H1 (cell line): Measurements from ENCODE around the gene TBC1D22A. TPM values are rescaled to one million over a fixed set of nuclear protein-coding genes. Genes with fewer than 3 reads are reported as not detected.

Experiments used
- CTCF ChIA-PET: fragments of 300-600 bp; sonication (Branson Sonifier 250); formaldehyde crosslinking; loops from one replicate; lab custom pipeline; 2021; ENCODE audit not compliant: partially characterized antibody; lab: Charles Lee
- POLR2A ChIA-PET: fragments of 300-600 bp; sonication (Branson Sonifier 250); formaldehyde crosslinking; loops from one replicate; lab custom pipeline; 2021; ENCODE audit warnings: inconsistent platforms; ENCODE audit not compliant: partially characterized antibody; lab: Charles Lee
- DNase-seq, 2 experiments: peaks; one replicate each; pipeline versions ENCODE4 v3.0.0 to v3.0.0-alpha.2; 2010 to 2022; ENCODE audit warnings: low spot score in 2 of 2, low read depth in 1 of 2, mixed read lengths in 1 of 2
- FAIRE-seq: peaks from 2 replicates; lab custom pipeline; 2011; peaks lifted over from hg19 to GRCh38; lab: Jason Lieb, UNC
- H2AFZ ChIP-seq: 2 replicates; pipeline ENCODE4 v1.8.1; 2012; ENCODE audit warnings: low read length, inconsistent platforms
- H2AK5ac ChIP-seq: 2 replicates; pipeline ENCODE4 v1.6.1; 2013; ENCODE audit warnings: low read depth, low read length
- H2BK120ac ChIP-seq: replicated peaks from 2 replicates; pipeline ENCODE3; 2013; ENCODE audit warnings: low read depth, low read length, inconsistent platforms
- H2BK12ac ChIP-seq: 2 replicates; pipeline ENCODE4 v1.6.1; 2013; ENCODE audit warnings: low read depth, low read length
- H2BK15ac ChIP-seq: 2 replicates; pipeline ENCODE4 v1.6.1; 2013; ENCODE audit warnings: low read length
- H2BK20ac ChIP-seq: 2 replicates; pipeline ENCODE4 v1.6.1; 2013; ENCODE audit warnings: low read length
- H2BK5ac ChIP-seq: 2 replicates; pipeline ENCODE4 v1.6.1; 2013; ENCODE audit warnings: low read depth, low read length
- H3K14ac ChIP-seq: 2 replicates; pipeline ENCODE4 v1.6.1; 2013; ENCODE audit warnings: inconsistent platforms; ENCODE audit not compliant: insufficient read length
- H3K18ac ChIP-seq: 2 replicates; pipeline ENCODE4 v1.6.1; 2013; ENCODE audit warnings: low read length; ENCODE audit errors: extremely low read depth
- H3K23ac ChIP-seq: 2 replicates; pipeline ENCODE4 v1.6.1; 2013; ENCODE audit warnings: inconsistent platforms; ENCODE audit not compliant: insufficient read length
- H3K23me2 ChIP-seq: 2 replicates; pipeline ENCODE4 v1.6.1; 2013; ENCODE audit warnings: low read depth, low read length
- H3K27ac ChIP-seq: 2 replicates; pipeline ENCODE4 v1.6.1; 2011; ENCODE audit warnings: low read depth, low read length, inconsistent platforms
- H3K27me3 ChIP-seq, 4 experiments: replicated peaks in 1 of 4; 1 replicate in 1 of 4; 2 replicates in 3 of 4; pipeline versions ENCODE4 v1.6.1 to v1.8.1; 2011 to 2013; ENCODE audit warnings: low read length in 3 of 4, mild to moderate bottlenecking in 3 of 4, inconsistent platforms in 2 of 4, mixed read lengths in 2 of 4, moderate library complexity in 1 of 4; ENCODE audit not compliant: control insufficient read depth in 3 of 4, insufficient read depth in 3 of 4; ENCODE audit errors: extremely low read depth in 1 of 4
- H3K36me3 ChIP-seq, 4 experiments: 2 replicates each; pipeline versions ENCODE4 v1.6.1 to v1.8.1; 2011 to 2013; ENCODE audit warnings: mild to moderate bottlenecking in 4 of 4, low read length in 3 of 4, moderate library complexity in 2 of 4, control low read depth in 1 of 4, inconsistent platforms in 1 of 4; ENCODE audit not compliant: insufficient read depth in 4 of 4, control insufficient read depth in 2 of 4
- H3K4ac ChIP-seq: replicated peaks from 2 replicates; pipeline ENCODE3; 2013; ENCODE audit warnings: low read length, low read depth, mixed read lengths, inconsistent platforms; ENCODE audit not compliant: insufficient read length
- H3K4me1 ChIP-seq, 4 experiments: replicated peaks in 1 of 4; 1 replicate in 1 of 4; 2 replicates in 3 of 4; pipeline versions ENCODE4 v1.6.1 to v1.8.1; 2011 to 2013; ENCODE audit warnings: low read length in 3 of 4, inconsistent platforms in 2 of 4, mixed read lengths in 1 of 4; ENCODE audit not compliant: insufficient read depth in 4 of 4, control insufficient read depth in 3 of 4
- H3K4me2 ChIP-seq, 2 experiments: 2 replicates each; pipeline versions ENCODE4 v1.6.1 to v1.8.1; 2011 to 2013; ENCODE audit warnings: low read depth in 2 of 2, low read length in 2 of 2, control low read depth in 1 of 2, inconsistent platforms in 1 of 2, mild to moderate bottlenecking in 1 of 2; ENCODE audit not compliant: insufficient read depth in 1 of 2
- H3K4me3 ChIP-seq, 4 experiments: fragments of 200-600, 300-600 bp in 1 of 4; sonication (generic), shearing (Covaris generic), sonication (Bioruptor Twin) in 1 of 4; 2 replicates each; pipeline versions ENCODE4 v1.5.1 to v1.8.1; 2011 to 2016; ENCODE audit warnings: low read length in 4 of 4, low read depth in 3 of 4, control low read depth in 2 of 4, inconsistent platforms in 2 of 4, mild to moderate bottlenecking in 2 of 4, mixed read lengths in 1 of 4, moderate library complexity in 1 of 4; ENCODE audit not compliant: insufficient read depth in 2 of 4; ENCODE audit errors: extremely low read depth in 1 of 4
- H3K56ac ChIP-seq: replicated peaks from 2 replicates; pipeline ENCODE3; 2013; ENCODE audit warnings: low read depth, mild to moderate bottlenecking, mixed read lengths, low read length, inconsistent platforms; ENCODE audit not compliant: insufficient read length
- H3K79me1 ChIP-seq: 2 replicates; pipeline ENCODE4 v1.6.1; 2013; ENCODE audit warnings: low read depth, low read length, control low read depth
- H3K79me2 ChIP-seq, 2 experiments: 2 replicates each; pipeline versions ENCODE4 v1.6.1 to v1.8.1; 2012 to 2013; ENCODE audit warnings: low read length in 2 of 2, mild to moderate bottlenecking in 2 of 2, inconsistent platforms in 1 of 2; ENCODE audit not compliant: insufficient read depth in 2 of 2, control insufficient read depth in 1 of 2
- H3K9ac ChIP-seq, 4 experiments: replicated peaks in 1 of 4; 1 replicate in 1 of 4; 2 replicates in 3 of 4; pipeline versions ENCODE4 v1.6.1 to v1.8.1; 2011 to 2013; ENCODE audit warnings: low read depth in 3 of 4, low read length in 3 of 4, control low read depth in 2 of 4, mild to moderate bottlenecking in 2 of 4, moderate library complexity in 2 of 4, inconsistent platforms in 1 of 4; ENCODE audit errors: extremely low read depth in 1 of 4
- H3K9me3 ChIP-seq, 2 experiments: 2 replicates each; pipeline versions ENCODE4 v1.6.1 to v1.8.1; 2012 to 2013; ENCODE audit warnings: mild to moderate bottlenecking in 2 of 2, moderate library complexity in 2 of 2, control low read depth in 1 of 2, inconsistent platforms in 1 of 2, low read depth in 1 of 2, low read length in 1 of 2, mixed read lengths in 1 of 2; ENCODE audit not compliant: insufficient read depth in 2 of 2
- H4K20me1 ChIP-seq, 2 experiments: replicated peaks in 1 of 2; 2 replicates each; pipeline versions ENCODE3 to v1.8.1; 2011 to 2013; ENCODE audit warnings: inconsistent platforms in 2 of 2, low read length in 2 of 2, mild to moderate bottlenecking in 1 of 2; ENCODE audit not compliant: insufficient read depth in 2 of 2, control insufficient read depth in 1 of 2
- H4K5ac ChIP-seq: 2 replicates; pipeline ENCODE4 v1.6.1; 2013; ENCODE audit warnings: low read length, low read depth, mixed read lengths, inconsistent platforms; ENCODE audit not compliant: insufficient read length
- H4K8ac ChIP-seq: 2 replicates; pipeline ENCODE4 v1.8.0; 2013; ENCODE audit warnings: mild to moderate bottlenecking, moderate library complexity, low read length, inconsistent platforms; ENCODE audit not compliant: insufficient read depth; ENCODE audit errors: extremely low read depth
- H4K91ac ChIP-seq: replicated peaks from 2 replicates; pipeline ENCODE3; 2013; ENCODE audit warnings: low read length, mixed read lengths, inconsistent platforms; ENCODE audit not compliant: insufficient read length
- BCL11A ChIP-seq, 2 experiments: IDR thresholded peaks; one replicate each; pipeline ENCODE4 v1.6.1; 2011; ENCODE audit warnings: low read depth in 2 of 2, low read length in 2 of 2, mild to moderate bottlenecking in 2 of 2
- CHD2 ChIP-seq: IDR thresholded peaks from 2 replicates; pipeline ENCODE4 v1.6.1; 2012; ENCODE audit warnings: low read length, improper control_type of control experiment
- EZH2 ChIP-seq: fragments of 200-600 bp; sonication (generic); IDR thresholded peaks from 2 replicates; pipeline ENCODE4 v1.7.1; 2012; ENCODE audit warnings: low read depth, mild to moderate bottlenecking, moderate library complexity, low read length, inconsistent platforms; ENCODE audit not compliant: severe bottlenecking
- GTF2F1 ChIP-seq: IDR thresholded peaks from 2 replicates; pipeline ENCODE4 v1.6.1; 2012; ENCODE audit warnings: low read depth, low read length, improper control_type of control experiment, borderline replicate concordance
- KDM5A ChIP-seq: fragments of 200-600 bp; IDR thresholded peaks from 2 replicates; pipeline ENCODE4 v1.7.1; 2012; ENCODE audit warnings: mild to moderate bottlenecking, low read length, inconsistent platforms, mixed read lengths
- WGBS, 2 experiments: shearing (Covaris generic) in 1 of 2; methylation state at CpG; one replicate each; pipeline versions ENCODE4 v1.1.6 to v1.1.7; 2013 to 2015; ENCODE audit warnings: low lambda C conversion rate in 2 of 2, mixed read lengths in 2 of 2, inconsistent platforms in 1 of 2, low coverage in 1 of 2, missing lambda C conversion rate in 1 of 2; ENCODE audit not compliant: insufficient replicate concordance in 2 of 2, insufficient coverage in 1 of 2, insufficient read length in 1 of 2; ENCODE audit errors: extremely low coverage in 1 of 2, missing lambda C conversion rate in 1 of 2; 5-methylcytosine and 5-hydroxymethylcytosine counted together
- polyA plus RNA-seq, 7 experiments: library from polyadenylated mRNA; depleted of rRNA in 3 of 7; stranded (reverse) in 5 of 7; unstranded in 2 of 7; fragments of >200 nt in 5 of 7; fragments of 200-250 nt in 2 of 7; gene quantifications; 1 replicate in 5 of 7; 2 replicates in 1 of 7; 4 replicates in 1 of 7; pipeline versions ENCODE4 v1.2.1 to v1.2.3, GENCODE V29; 2011 to 2013; ENCODE audit warnings: missing spikeins in 2 of 7, mixed read lengths in 2 of 7
- total RNA-seq: library from RNA; stranded (reverse); fragmentation: NEBNext Ultra II Directional; extraction: Animal tissue kit (Norgen Biotek cat#: 25700); gene quantifications from 2 replicates; pipeline ENCODE4 v1.2.1, GENCODE V29; 2021
- TF ChIP-seq, protein P1 (sequence below): IDR thresholded peaks from 2 replicates; pipeline ENCODE4 v1.6.1; 2011; ENCODE audit warnings: low read depth, mild to moderate bottlenecking, low read length; ENCODE audit not compliant: insufficient read depth

The TBC1D22A gene
- total and polyA plus RNA-seq, 2 of the 8 experiments (the other 6 are each of a cell fraction or from before 2014, with no cell fraction given), result 11.9 to 18.4 TPM

GRCh38 chr22:46994265-46994664 is 231.8 kb downstream of the TBC1D22A start:
- no peak for FAIRE-seq
- Histone ChIP-seq H3K4me3 (no peak overlapping the region), H3K27ac (no peak overlapping the region), H3K56ac (no peak overlapping the region), H3K4ac (no peak overlapping the region), H4K5ac (peak overlapping the region; percentile 10), H2BK20ac (no peak overlapping the region), H4K8ac (0 out of 2 replicates have a peak overlapping the region, but pooled peaks have one; percentile 17), H3K9ac (no peak overlapping the region; a peak in 1 of 7 replicates), H3K36me3 (no peaks in the 10 kb centered on the region), H3K9me3 (no peaks in the 10 kb centered on the region), H4K20me1 (no peaks in the 10 kb centered on the region), H2BK15ac (no peak overlapping the region), H4K91ac (no peak overlapping the region), H3K23me2 (0 out of 2 replicates have a peak, but pooled peaks cover 4% of the 10 kb centered on the region), H2BK120ac (no peak overlapping the region), H3K79me2 (no peaks in the 10 kb centered on the region), H3K4me1 (peaks cover 0 to 2% (median 0%) of the 10 kb centered on the region in 4 experiments; a peak in 2 of 7 replicates), H2BK12ac (no peak overlapping the region), H3K23ac (no peak overlapping the region), H3K27me3 (no peaks in the 10 kb centered on the region), H2AK5ac (no peak overlapping the region), H2AFZ (no peak overlapping the region), H3K18ac (no peak overlapping the region), H3K14ac (no peak overlapping the region), H3K79me1 (no peaks in the 10 kb centered on the region; the same call in 1 of the 2 replicates), H2BK5ac (no peak overlapping the region), H3K4me2 (no peak overlapping the region)
- ChIA-PET POLR2A (no interaction called here), CTCF (interaction anchor here (0.8 kb wide), 1 partner anchor 1918 kb away, joined by 3 read pairs; no protein-coding TSS in a partner anchor)
- TF ChIP-seq CHD2 (no peak), EZH2 (no peak), KDM5A (no peak), GTF2F1 (no peak), BCL11A (IDR thresholded peaks at IDR 0.05; ENCODE audit: low read depth in 2 of 2, low read length in 2 of 2) (no peak)
- TF ChIP-seq, protein P1, sequence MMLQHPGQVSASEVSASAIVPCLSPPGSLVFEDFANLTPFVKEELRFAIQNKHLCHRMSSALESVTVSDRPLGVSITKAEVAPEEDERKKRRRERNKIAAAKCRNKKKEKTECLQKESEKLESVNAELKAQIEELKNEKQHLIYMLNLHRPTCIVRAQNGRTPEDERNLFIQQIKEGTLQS, result no peak
- no peak for DNase-seq
- WGBS, 2 experiments, result 90% methylated on average over 11 of the region's 11 CpGs; no CpG with 5 or more reads in 1 of the 2 experiments
